ENCODE results near the gene CHMP4B. TPM values are rescaled to one million over a fixed set of nuclear protein-coding genes. Genes with fewer than 3 reads are reported as not detected.

CHMP4B gene
- total and polyA plus RNA-seq, 7 donors, result 72.5 to 267 (median 151) TPM

DNA sequence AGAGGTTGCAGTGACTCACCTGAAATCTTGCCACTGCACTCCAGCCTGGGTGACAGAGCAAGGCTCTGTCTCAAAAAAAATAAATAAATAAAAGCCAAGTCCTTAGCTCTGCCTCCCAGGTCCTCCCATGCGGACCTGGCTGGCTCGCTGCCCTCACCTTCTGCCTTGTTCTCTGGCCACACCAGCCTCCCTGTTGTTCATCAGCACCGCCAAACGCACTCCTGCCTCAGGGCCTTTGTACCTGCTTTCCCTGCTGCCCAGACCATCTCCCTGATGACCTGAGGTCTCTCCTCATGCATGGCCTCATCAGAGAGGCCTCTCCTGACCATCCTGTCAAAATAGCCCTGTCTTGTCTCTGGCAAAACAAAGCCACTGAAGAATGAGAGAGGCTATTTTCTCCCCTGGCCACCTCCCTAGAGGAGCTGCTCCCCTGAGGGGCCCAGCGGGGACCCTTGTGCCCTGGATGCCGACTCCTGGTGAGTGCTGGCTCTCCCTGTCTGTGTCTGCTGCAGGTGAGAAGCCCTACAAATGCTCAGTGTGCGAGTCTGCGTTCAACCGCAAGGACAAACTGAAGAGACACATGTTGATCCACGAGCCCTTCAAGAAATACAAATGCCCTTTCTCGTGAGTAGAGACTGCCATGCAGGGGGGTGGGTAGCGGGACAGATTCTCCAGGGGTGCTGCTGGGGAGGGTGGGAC is 22.6 kb upstream of the CHMP4B start:
- no peak overlapping the region for H3K4me3 ChIP-seq
- H3K9me3 ChIP-seq, result no peaks in the 10 kb centered on the region
- WGBS, 3 donors, result 90 to 93% (median 91%) methylated on average over 12 of the region's 12 CpGs
- DNase-seq (peak in 1 of 2 donors; percentile 30), ATAC-seq (no peak)
- no peaks in the 10 kb centered on the region for H3K27me3 ChIP-seq (ENCODE audit: insufficient read depth in 3 of 3, low read length in 2 of 3)
- H3K4me1 ChIP-seq, result peaks cover 16% of the 10 kb centered on the region
- intact Hi-C loops (cut with DNase I), result no loop called here
- TF ChIP-seq, protein P1, sequence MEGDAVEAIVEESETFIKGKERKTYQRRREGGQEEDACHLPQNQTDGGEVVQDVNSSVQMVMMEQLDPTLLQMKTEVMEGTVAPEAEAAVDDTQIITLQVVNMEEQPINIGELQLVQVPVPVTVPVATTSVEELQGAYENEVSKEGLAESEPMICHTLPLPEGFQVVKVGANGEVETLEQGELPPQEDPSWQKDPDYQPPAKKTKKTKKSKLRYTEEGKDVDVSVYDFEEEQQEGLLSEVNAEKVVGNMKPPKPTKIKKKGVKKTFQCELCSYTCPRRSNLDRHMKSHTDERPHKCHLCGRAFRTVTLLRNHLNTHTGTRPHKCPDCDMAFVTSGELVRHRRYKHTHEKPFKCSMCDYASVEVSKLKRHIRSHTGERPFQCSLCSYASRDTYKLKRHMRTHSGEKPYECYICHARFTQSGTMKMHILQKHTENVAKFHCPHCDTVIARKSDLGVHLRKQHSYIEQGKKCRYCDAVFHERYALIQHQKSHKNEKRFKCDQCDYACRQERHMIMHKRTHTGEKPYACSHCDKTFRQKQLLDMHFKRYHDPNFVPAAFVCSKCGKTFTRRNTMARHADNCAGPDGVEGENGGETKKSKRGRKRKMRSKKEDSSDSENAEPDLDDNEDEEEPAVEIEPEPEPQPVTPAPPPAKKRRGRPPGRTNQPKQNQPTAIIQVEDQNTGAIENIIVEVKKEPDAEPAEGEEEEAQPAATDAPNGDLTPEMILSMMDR (IDR thresholded peaks at IDR 0.05), result no peak
- H3K36me3 ChIP-seq (ENCODE audit: insufficient read depth in 1 of 2, low read depth in 1 of 2), result peaks cover 0 to 14% of the 10 kb centered on the region in 2 donors
- no peak overlapping the region for H3K27ac ChIP-seq

DNA sequence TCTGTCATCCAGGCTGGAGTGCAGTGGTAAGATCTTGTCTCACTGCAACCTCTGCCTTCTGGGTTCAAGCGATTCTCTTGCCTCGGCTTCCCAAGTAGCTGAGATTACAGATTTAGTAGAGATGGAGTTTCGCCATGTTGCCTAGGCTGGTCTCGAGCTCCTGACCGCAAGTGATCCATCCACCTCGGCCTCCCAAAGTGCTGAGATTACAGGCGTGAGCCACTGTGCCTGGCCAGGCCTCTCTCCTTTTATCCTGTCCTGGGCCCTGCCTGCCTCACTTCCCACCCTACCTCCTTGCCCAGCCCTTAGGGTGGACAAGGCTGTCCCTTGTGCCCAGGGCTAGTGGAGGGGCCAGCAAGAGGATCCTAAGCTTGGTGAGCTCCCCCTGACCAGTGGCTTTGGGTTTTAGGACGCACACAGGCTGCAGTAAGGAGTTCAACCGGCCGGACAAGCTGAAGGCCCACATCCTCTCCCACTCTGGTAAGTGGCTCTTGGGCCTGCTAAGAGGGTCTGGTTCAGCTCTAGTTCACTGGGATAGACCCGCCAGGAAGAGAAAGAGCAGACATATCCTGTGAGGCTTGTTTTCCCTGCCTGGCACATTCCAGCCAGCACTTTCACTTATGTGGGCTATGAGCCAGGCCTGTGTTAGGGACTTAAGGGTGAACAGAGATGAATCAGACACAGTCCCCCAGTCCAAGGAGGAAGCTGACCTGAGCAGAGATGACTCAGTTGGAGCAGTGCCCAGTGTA is 21.9 kb upstream of the CHMP4B start:
- Histone ChIP-seq H3K4me1 (peaks cover 19% of the 10 kb centered on the region), H3K36me3 (ENCODE audit: insufficient read depth in 1 of 2, low read depth in 1 of 2) (peaks cover 0 to 14% of the 10 kb centered on the region in 2 donors), H3K27ac (peak overlapping the region; percentile 2), H3K9me3 (no peaks in the 10 kb centered on the region), H3K27me3 (ENCODE audit: insufficient read depth in 3 of 3, low read length in 2 of 3) (no peaks in the 10 kb centered on the region), H3K4me3 (no peak overlapping the region)
- ATAC-seq, result peak; percentile 67 to 76 (median 70)
- TF ChIP-seq, protein P1 (IDR thresholded peaks at IDR 0.05), result no peak
- intact Hi-C loops (cut with DNase I), result no loop called here
- DNase-seq, result peak; percentile 28 to 32
- WGBS, 3 donors, result 87% methylated on average over 11 of the region's 11 CpGs

- peaks cover 0 to 14% of the 10 kb centered on the region in 2 donors for H3K36me3 ChIP-seq (ENCODE audit: insufficient read depth in 1 of 2, low read depth in 1 of 2)
- 70 to 80% (median 74%) methylated on average over 4 to 5 of the region's 5 CpGs for WGBS, 3 donors
- H3K4me1 ChIP-seq, result peaks cover 19% of the 10 kb centered on the region
These were observed 21.3 kb upstream of the CHMP4B start for GRCh38 chr20:33789858-33790182.

DNA sequence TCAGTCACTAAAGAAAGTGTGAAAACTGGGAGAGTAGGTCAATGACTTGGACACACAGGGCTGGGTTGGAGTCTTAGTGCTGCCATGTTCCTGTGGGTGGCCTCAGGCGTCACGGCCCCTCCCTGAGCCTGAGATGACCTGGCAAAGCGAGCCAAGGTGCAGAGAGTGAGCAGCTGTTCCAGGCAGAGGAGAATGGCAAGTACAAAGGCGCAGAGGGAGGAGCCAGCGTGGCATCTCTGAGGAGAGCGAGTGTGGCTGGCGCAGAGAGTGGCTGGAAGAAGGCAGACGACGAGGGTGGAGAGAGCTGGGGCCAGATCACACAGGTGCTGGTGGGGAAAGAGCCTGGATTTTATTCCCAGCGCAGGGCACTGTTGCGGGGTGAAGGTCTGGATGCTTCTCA is 20.6 kb upstream of the CHMP4B start:
- H3K4me3 ChIP-seq, result no peak overlapping the region
- peaks cover 19% of the 10 kb centered on the region for H3K4me1 ChIP-seq
- ATAC-seq (peak in 3 of 4 donors; percentile 25 to 60 (median 39)), DNase-seq (peak in 1 of 2 donors; percentile 46)
- no peaks in the 10 kb centered on the region for H3K9me3 ChIP-seq
- WGBS, 3 donors, result 82 to 87% (median 87%) methylated on average over 11 of the region's 11 CpGs
- TF ChIP-seq, protein P1 (IDR thresholded peaks at IDR 0.05), result no peak
- intact Hi-C loops (cut with DNase I), result loop anchor here in 1 of 2 donors (10.0 kb wide), 1 partner anchor 334 kb away; no protein-coding TSS in a partner anchor
- H3K36me3 ChIP-seq (ENCODE audit: insufficient read depth in 1 of 2, low read depth in 1 of 2), result peaks cover 0 to 14% of the 10 kb centered on the region in 2 donors
- H3K27ac ChIP-seq, result no peak overlapping the region
- no peaks in the 10 kb centered on the region for H3K27me3 ChIP-seq (ENCODE audit: insufficient read depth in 3 of 3, low read length in 2 of 3)

More at GRCh38 chr20:33789858-33790182, 21.3 kb upstream of the CHMP4B start:
- Histone ChIP-seq H3K9me3 (no peaks in the 10 kb centered on the region), H3K4me3 (no peak overlapping the region), H3K27ac (no peak overlapping the region), H3K27me3 (ENCODE audit: insufficient read depth in 3 of 3, low read length in 2 of 3) (no peaks in the 10 kb centered on the region)
- peak in 1 of 2 donors; percentile 45 for DNase-seq
- TF ChIP-seq, protein P1 (IDR thresholded peaks at IDR 0.05), result no peak
- ATAC-seq, result no peak
- intact Hi-C loops (cut with DNase I), result loop anchor here in 1 of 2 donors (10.0 kb wide), 1 partner anchor 335 kb away; no protein-coding TSS in a partner anchor

Measured in psoas muscle (tissue), 8 donors.